ENCODE measurements around the gene SLCO3A1. TPM values are rescaled to one million over a fixed set of nuclear protein-coding genes. Genes with fewer than 3 reads are reported as not detected.

The SLCO3A1 gene
- total RNA-seq, 1 donor from 2014 or later, result 42.5 TPM

- Histone ChIP-seq H3K27me3 (ENCODE audit: low read depth) (no peaks in the 10 kb centered on the region), H3K9me3 (no peaks in the 10 kb centered on the region), H3K4me3 (no peak overlapping the region), H3K36me3 (peaks cover 23% of the 10 kb centered on the region), H3K4me1 (no peaks in the 10 kb centered on the region), H3K27ac (no peak overlapping the region)
- TF ChIP-seq, protein P1, sequence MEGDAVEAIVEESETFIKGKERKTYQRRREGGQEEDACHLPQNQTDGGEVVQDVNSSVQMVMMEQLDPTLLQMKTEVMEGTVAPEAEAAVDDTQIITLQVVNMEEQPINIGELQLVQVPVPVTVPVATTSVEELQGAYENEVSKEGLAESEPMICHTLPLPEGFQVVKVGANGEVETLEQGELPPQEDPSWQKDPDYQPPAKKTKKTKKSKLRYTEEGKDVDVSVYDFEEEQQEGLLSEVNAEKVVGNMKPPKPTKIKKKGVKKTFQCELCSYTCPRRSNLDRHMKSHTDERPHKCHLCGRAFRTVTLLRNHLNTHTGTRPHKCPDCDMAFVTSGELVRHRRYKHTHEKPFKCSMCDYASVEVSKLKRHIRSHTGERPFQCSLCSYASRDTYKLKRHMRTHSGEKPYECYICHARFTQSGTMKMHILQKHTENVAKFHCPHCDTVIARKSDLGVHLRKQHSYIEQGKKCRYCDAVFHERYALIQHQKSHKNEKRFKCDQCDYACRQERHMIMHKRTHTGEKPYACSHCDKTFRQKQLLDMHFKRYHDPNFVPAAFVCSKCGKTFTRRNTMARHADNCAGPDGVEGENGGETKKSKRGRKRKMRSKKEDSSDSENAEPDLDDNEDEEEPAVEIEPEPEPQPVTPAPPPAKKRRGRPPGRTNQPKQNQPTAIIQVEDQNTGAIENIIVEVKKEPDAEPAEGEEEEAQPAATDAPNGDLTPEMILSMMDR (IDR thresholded peaks at IDR 0.05), result no peak
- intact Hi-C loops (cut with DNase I), result no loop called here
- no peak for DNase-seq
- ATAC-seq, result no peak
Observed at GRCh38 chr15:92163641-92164040, 310.1 kb downstream of the SLCO3A1 start.

GRCh38 chr15:92164327-92165000, 311.0 kb downstream of the SLCO3A1 start:
- Histone ChIP-seq H3K9me3 (no peaks in the 10 kb centered on the region), H3K36me3 (peaks cover 23% of the 10 kb centered on the region), H3K4me1 (no peaks in the 10 kb centered on the region), H3K27ac (no peak overlapping the region), H3K4me3 (no peak overlapping the region), H3K27me3 (ENCODE audit: low read depth) (no peaks in the 10 kb centered on the region)
- intact Hi-C loops (cut with DNase I), result no loop called here
- TF ChIP-seq, protein P1 (IDR thresholded peaks at IDR 0.05), result no peak
- ATAC-seq, result no peak
- DNase-seq, result no peak

- no peaks in the 10 kb centered on the region for H3K4me1 ChIP-seq
- intact Hi-C loops (cut with DNase I), result no loop called here
- DNase-seq (no peak), ATAC-seq (no peak)
- H3K4me3 ChIP-seq, result no peak overlapping the region
- no peaks in the 10 kb centered on the region for H3K9me3 ChIP-seq
- no peak overlapping the region for H3K27ac ChIP-seq
- TF ChIP-seq, protein P1 (IDR thresholded peaks at IDR 0.05), result no peak
- no peaks in the 10 kb centered on the region for H3K27me3 ChIP-seq (ENCODE audit: low read depth)
- H3K36me3 ChIP-seq, result peaks cover 23% of the 10 kb centered on the region
Observed at GRCh38 chr15:92165001-92165346, 311.5 kb downstream of the SLCO3A1 start.

GRCh38 chr15:92166029-92166428, 312.5 kb downstream of the SLCO3A1 start:
- TF ChIP-seq, protein P1 (IDR thresholded peaks at IDR 0.05), result no peak

GRCh38 chr15:92166751-92167405, 313.4 kb downstream of the SLCO3A1 start:
- no peaks in the 10 kb centered on the region for H3K4me1 ChIP-seq
- no peak overlapping the region for H3K4me3 ChIP-seq
- intact Hi-C loops (cut with DNase I), result no loop called here
- no peak overlapping the region for H3K27ac ChIP-seq
- TF ChIP-seq, protein P1 (IDR thresholded peaks at IDR 0.05), result no peak
- peaks cover 23% of the 10 kb centered on the region for H3K36me3 ChIP-seq
- DNase-seq (no peak), ATAC-seq (no peak)
- no peaks in the 10 kb centered on the region for H3K27me3 ChIP-seq (ENCODE audit: low read depth)
- H3K9me3 ChIP-seq, result no peaks in the 10 kb centered on the region

More at GRCh38 chr15:92166029-92166428, 312.5 kb downstream of the SLCO3A1 start:
- intact Hi-C loops (cut with DNase I), result no loop called here
- Histone ChIP-seq H3K4me1 (no peaks in the 10 kb centered on the region), H3K4me3 (no peak overlapping the region), H3K36me3 (peaks cover 23% of the 10 kb centered on the region), H3K27ac (no peak overlapping the region), H3K9me3 (no peaks in the 10 kb centered on the region), H3K27me3 (ENCODE audit: low read depth) (no peaks in the 10 kb centered on the region)
- DNase-seq (no peak), ATAC-seq (no peak)
